Measurements from ENCODE around the gene KCNQ1.

KCNQ1 gene

GRCh38 chr11:2572491-2573239 is 127.9 kb downstream of the KCNQ1 start:
- DNase-seq: no peak

GRCh38 chr11:2573240-2574042 is 128.6 kb downstream of the KCNQ1 start:
- peak in 1 of 5 donors; percentile 3 for DNase-seq

- DNase-seq: peak in 1 of 5 donors; percentile 4
These were observed 129.3 kb downstream of the KCNQ1 start for GRCh38 chr11:2574043-2574552.

GRCh38 chr11:2574553-2575535 is 130.0 kb downstream of the KCNQ1 start:
- DNase-seq: peak in 2 of 5 donors; percentile 4 to 9

GRCh38 chr11:2575591-2576051 is 130.8 kb downstream of the KCNQ1 start:
- DNase-seq: no peak

GRCh38 chr11:2576111-2576510 is 131.3 kb downstream of the KCNQ1 start:
- DNase-seq: no peak

GRCh38 chr11:2576549-2576948 is 131.7 kb downstream of the KCNQ1 start:
- peak in 1 of 5 donors; percentile 6 for DNase-seq

- peak in 1 of 5 donors; percentile 6 for DNase-seq
These were observed 132.5 kb downstream of the KCNQ1 start for GRCh38 chr11:2577031-2577990.

- peak in 1 of 5 donors; percentile 9 for DNase-seq
These were observed 133.5 kb downstream of the KCNQ1 start for GRCh38 chr11:2577991-2578928.

GRCh38 chr11:2578929-2579270 is 134.1 kb downstream of the KCNQ1 start:
- no peak for DNase-seq

- no peak for DNase-seq
These were observed 134.7 kb downstream of the KCNQ1 start for GRCh38 chr11:2579315-2580060.

GRCh38 chr11:2580061-2580421 is 135.2 kb downstream of the KCNQ1 start:
- DNase-seq: no peak

GRCh38 chr11:2580571-2581001 is 135.8 kb downstream of the KCNQ1 start:
- DNase-seq: no peak

GRCh38 chr11:2581151-2581930 is 136.5 kb downstream of the KCNQ1 start:
- peak in 1 of 5 donors; percentile 9 for DNase-seq

- DNase-seq: peak in 1 of 5 donors; percentile 8
These were observed 137.1 kb downstream of the KCNQ1 start for GRCh38 chr11:2581931-2582350.

- DNase-seq: peak in 1 of 5 donors; percentile 4
These were observed 137.6 kb downstream of the KCNQ1 start for GRCh38 chr11:2582351-2582945.

GRCh38 chr11:2582946-2583604 is 138.3 kb downstream of the KCNQ1 start:
- DNase-seq: peak in 2 of 5 donors; percentile 6

Measured in T-helper 1 cell (primary cell).